Left ventricle myocardium inferior (tissue), 1 donor: ENCODE measurements around the gene SLC27A5. TPM values are rescaled to one million over a fixed set of nuclear protein-coding genes. Genes with fewer than 3 reads are reported as not detected.
A peak's percentile ranks its signal among the peaks of the same experiment; 100 is the strongest.

Source experiments
- DNase-seq: peaks from one replicate; pipeline ENCODE4 v3.0.0-alpha.2; 2020
- H3K27ac ChIP-seq: fragments of 200-600 bp; replicated peaks from 2 replicates; pipeline ENCODE4 v1.8.0; 2021
- H3K27me3 ChIP-seq: fragments of 200-600 bp; 2 replicates; pipeline ENCODE4 v1.8.0; 2021; ENCODE audit warnings: low read depth
- H3K36me3 ChIP-seq: fragments of 200-600 bp; 2 replicates; pipeline ENCODE4 v1.8.0; 2021
- H3K4me1 ChIP-seq: fragments of 200-600 bp; 2 replicates; pipeline ENCODE4 v1.8.0; 2021
- H3K4me3 ChIP-seq: fragments of 200-600 bp; 2 replicates; pipeline ENCODE4 v1.8.0; 2021; ENCODE audit warnings: mild to moderate bottlenecking, moderate library complexity
- H3K9me3 ChIP-seq: fragments of 200-600 bp; replicated peaks from 2 replicates; pipeline ENCODE4 v1.8.0; 2021
- intact Hi-C: fragments of 100-400 bp; cut with micrococcal nuclease; formaldehyde crosslinking; loops from one replicate; pipeline ENCODE4 v1.11.0; 2022
- total RNA-seq: library from RNA; stranded (reverse); fragmentation: NEBNext Ultra II Directional; extraction: Animal tissue kit (Norgen Biotek cat#: 25700); gene quantifications from one replicate; pipeline ENCODE4 v1.2.1, GENCODE V29; 2021
- TF ChIP-seq, protein P1 (sequence below): fragments of 200-600 bp; IDR thresholded peaks from 2 replicates; pipeline ENCODE4 v1.8.0; 2021; ENCODE audit warnings: antibody characterized with exemption, mild to moderate bottlenecking, borderline replicate concordance
- donor health status: DM: no; HTN: yes; CAD: no; lungs with severe emphysema.

Gene SLC27A5
- total RNA-seq, 1 donor from 2014 or later, result 4.1 TPM

- H3K4me1 ChIP-seq, result peaks cover 73% of the 10 kb centered on the region
- intact Hi-C loops, result no loop called here
- no peak overlapping the region for H3K27ac ChIP-seq
Measured at GRCh38 chr19:58516246-58516836, 4.5 kb upstream of the SLC27A5 start.

GRCh38 chr19:58515259-58515658 lies 3.5 kb upstream of the SLC27A5 start:
- Histone ChIP-seq H3K36me3 (peaks cover 23% of the 10 kb centered on the region), H3K4me1 (peaks cover 67% of the 10 kb centered on the region), H3K4me3 (no peak overlapping the region), H3K9me3 (no peaks in the 10 kb centered on the region), H3K27ac (no peak overlapping the region), H3K27me3 (no peaks in the 10 kb centered on the region)
- no peak for DNase-seq
- intact Hi-C loops, result no loop called here
- TF ChIP-seq, protein P1, sequence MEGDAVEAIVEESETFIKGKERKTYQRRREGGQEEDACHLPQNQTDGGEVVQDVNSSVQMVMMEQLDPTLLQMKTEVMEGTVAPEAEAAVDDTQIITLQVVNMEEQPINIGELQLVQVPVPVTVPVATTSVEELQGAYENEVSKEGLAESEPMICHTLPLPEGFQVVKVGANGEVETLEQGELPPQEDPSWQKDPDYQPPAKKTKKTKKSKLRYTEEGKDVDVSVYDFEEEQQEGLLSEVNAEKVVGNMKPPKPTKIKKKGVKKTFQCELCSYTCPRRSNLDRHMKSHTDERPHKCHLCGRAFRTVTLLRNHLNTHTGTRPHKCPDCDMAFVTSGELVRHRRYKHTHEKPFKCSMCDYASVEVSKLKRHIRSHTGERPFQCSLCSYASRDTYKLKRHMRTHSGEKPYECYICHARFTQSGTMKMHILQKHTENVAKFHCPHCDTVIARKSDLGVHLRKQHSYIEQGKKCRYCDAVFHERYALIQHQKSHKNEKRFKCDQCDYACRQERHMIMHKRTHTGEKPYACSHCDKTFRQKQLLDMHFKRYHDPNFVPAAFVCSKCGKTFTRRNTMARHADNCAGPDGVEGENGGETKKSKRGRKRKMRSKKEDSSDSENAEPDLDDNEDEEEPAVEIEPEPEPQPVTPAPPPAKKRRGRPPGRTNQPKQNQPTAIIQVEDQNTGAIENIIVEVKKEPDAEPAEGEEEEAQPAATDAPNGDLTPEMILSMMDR, result no peak

More at GRCh38 chr19:58516246-58516836, 4.5 kb upstream of the SLC27A5 start:
- Histone ChIP-seq H3K36me3 (peaks cover 23% of the 10 kb centered on the region), H3K9me3 (no peaks in the 10 kb centered on the region), H3K27me3 (no peaks in the 10 kb centered on the region), H3K4me3 (no peak overlapping the region)
- DNase-seq, result no peak
- TF ChIP-seq, protein P1, result no peak

GRCh38 chr19:58514564-58515022 lies 2.8 kb upstream of the SLC27A5 start:
- Histone ChIP-seq H3K4me3 (peak overlapping the region; percentile 66), H3K27me3 (no peaks in the 10 kb centered on the region), H3K27ac (peak overlapping the region; percentile 78), H3K36me3 (peaks cover 23% of the 10 kb centered on the region), H3K9me3 (no peaks in the 10 kb centered on the region), H3K4me1 (peaks cover 63% of the 10 kb centered on the region)
- intact Hi-C loops, result no loop called here
- TF ChIP-seq, protein P1, result no peak
- DNase-seq, result no peak

GRCh38 chr19:58513694-58514563 lies 2.1 kb upstream of the SLC27A5 start:
- intact Hi-C loops, result no loop called here
- peaks cover 23% of the 10 kb centered on the region for H3K36me3 ChIP-seq
- peak overlapping the region; percentile 78 for H3K27ac ChIP-seq
- TF ChIP-seq, protein P1, result peak; percentile 93
- H3K9me3 ChIP-seq, result no peaks in the 10 kb centered on the region
- H3K4me1 ChIP-seq, result peaks cover 56% of the 10 kb centered on the region
- peak overlapping the region; percentile 66 for H3K4me3 ChIP-seq
- DNase-seq, result peak; percentile 88
- H3K27me3 ChIP-seq, result no peaks in the 10 kb centered on the region

GRCh38 chr19:58513213-58513693 lies 1.5 kb upstream of the SLC27A5 start:
- DNase-seq, result no peak
- Histone ChIP-seq H3K27ac (peak overlapping the region; percentile 78), H3K4me1 (peaks cover 49% of the 10 kb centered on the region), H3K27me3 (no peaks in the 10 kb centered on the region), H3K36me3 (peaks cover 23% of the 10 kb centered on the region), H3K9me3 (no peaks in the 10 kb centered on the region), H3K4me3 (no peak overlapping the region)
- TF ChIP-seq, protein P1, result no peak
- intact Hi-C loops, result no loop called here
